NCI-H510A (cell line): ENCODE measurements around the gene UNC13D.
"Not testable (repeated sequence)": the region's sequence is repeated elsewhere in the genome, so short reads cannot be mapped to it uniquely, and the experiment has no call there.

Source experiments
- DNase-seq: peaks from one replicate; lab custom pipeline; 2025; lab: John Stamatoyannopoulos, UW

The UNC13D gene

GRCh38 chr17:75843577-75844529 is at the start of gene UNC13D:
UNC13D (minus strand) TSS chr17:75844404; CDS start chr17:75844337, 67 bp downstream.
- DNase-seq: no peak

- no peak for DNase-seq
Measured at GRCh38 chr17:75893305-75894048, 49.3 kb upstream of the UNC13D start.

GRCh38 chr17:75892556-75893224 is 48.5 kb upstream of the UNC13D start:
- no peak for DNase-seq

GRCh38 chr17:75891605-75892555 is 47.7 kb upstream of the UNC13D start:
- DNase-seq: no peak

GRCh38 chr17:75891022-75891604 is 46.9 kb upstream of the UNC13D start:
- DNase-seq: no peak

GRCh38 chr17:75889454-75889853 is 45.2 kb upstream of the UNC13D start:
- DNase-seq: no peak

- no peak for DNase-seq
Measured at GRCh38 chr17:75888484-75888883, 44.3 kb upstream of the UNC13D start.

GRCh38 chr17:75885860-75886259 is 41.7 kb upstream of the UNC13D start:
- not testable (repeated sequence) for DNase-seq

- no peak for DNase-seq
Measured at GRCh38 chr17:75885431-75885830, 41.2 kb upstream of the UNC13D start.

- DNase-seq: no peak
Measured at GRCh38 chr17:75881678-75882454, 37.7 kb upstream of the UNC13D start.

- no peak for DNase-seq
Measured at GRCh38 chr17:75880266-75880665, 36.1 kb upstream of the UNC13D start.

- peak; percentile 52 for DNase-seq
Measured at GRCh38 chr17:75878174-75878998, 34.2 kb upstream of the UNC13D start, which contains the start of gene TRIM47. TRIM47 (minus strand) TSS chr17:75878581; CDS start chr17:75878548, 33 bp downstream.

- DNase-seq: peak; percentile 44
Measured at GRCh38 chr17:75877752-75878173, 33.6 kb upstream of the UNC13D start.

GRCh38 chr17:75876938-75877751 is 32.9 kb upstream of the UNC13D start:
- DNase-seq: no peak

GRCh38 chr17:75876190-75876937 is 32.2 kb upstream of the UNC13D start:
- peak; percentile 87 for DNase-seq

GRCh38 chr17:75875940-75876189 is 31.7 kb upstream of the UNC13D start:
- no peak for DNase-seq

GRCh38 chr17:75875182-75875939 is 31.2 kb upstream of the UNC13D start:
- no peak for DNase-seq
